Measurements from ENCODE around the gene FHL2. TPM values are rescaled to one million over a fixed set of nuclear protein-coding genes. Genes with fewer than 3 reads are reported as not detected.
A peak's percentile ranks its signal among the peaks of the same experiment; 100 is the strongest.

Gene FHL2
- under 1 TPM; 0.23 to 0.33 TPM for total RNA-seq
- polyA plus RNA-seq = under 1 TPM in 1 of 2 donors, not detected in 1; 0.87 TPM

GRCh38 chr2:105398336-105399206 lies at the start of gene FHL2:
Gene FHL2, minus strand, starts transcription at chr2:105399051. Its CDS starts 12,535 bp downstream, at chr2:105386516.
- H3K9me3 ChIP-seq (ENCODE audit: control insufficient read depth in 1 of 2, low read length in 2 of 2) = no peaks in the 10 kb centered on the region
- peaks cover 3% of the 10 kb centered on the region for H3K27me3 ChIP-seq (ENCODE audit: insufficient read depth, low read length)
- no peak within 1 kb of the TSS for H3K27ac ChIP-seq (ENCODE audit: low read depth, low read length)
- no peaks in the 10 kb centered on the region for H3K9me3 Mint-ChIP-seq
- H3K36me3 Mint-ChIP-seq = no peaks in the 10 kb centered on the region
- peak within 1 kb of the TSS in 3 of 7 donors; percentile 58 to 70 (median 64) for H3K27ac Mint-ChIP-seq
- peaks cover 13% of the 10 kb centered on the region for H3K4me1 ChIP-seq (ENCODE audit: insufficient read depth, low read length)
- peaks cover 0 to 10% (median 5%) of the 10 kb centered on the region in 4 donors for H3K4me1 Mint-ChIP-seq
- peaks cover 18 to 30% of the 10 kb centered on the region in 2 donors for H3K27me3 Mint-ChIP-seq
- DNase-seq = peak; percentile 62 to 70 (median 64)
- H3K36me3 ChIP-seq (ENCODE audit: insufficient read depth, low read length) = no peaks in the 10 kb centered on the region
- H3K4me3 ChIP-seq (ENCODE audit: low read length in 2 of 2) = peak within 1 kb of the TSS; percentile 57 to 64
- peak within 1 kb of the TSS; percentile 78 to 93 (median 86) for H3K4me3 Mint-ChIP-seq
- ChIA-PET POLR2A (ENCODE audit: partially characterized antibody) (interaction anchor here (0.7 kb wide), 1 partner anchor 34 kb away, joined by 3 read pairs; no protein-coding TSS in a partner anchor), CTCF (ENCODE audit: partially characterized antibody) (interaction anchor here (0.9 to 1.0 kb wide), 2 partner anchors 8 to 9 kb away, joined by 3 to 4 read pairs; no protein-coding TSS in a partner anchor)
- intact Hi-C loops (cut with micrococcal nuclease) = no loop called here

- no peak for DNase-seq
- intact Hi-C loops (cut with micrococcal nuclease) = no loop called here
- Histone ChIP-seq H3K27me3 (ENCODE audit: insufficient read depth, low read length) (peaks cover 7% of the 10 kb centered on the region), H3K9me3 (ENCODE audit: control insufficient read depth in 1 of 2, low read length in 2 of 2) (no peaks in the 10 kb centered on the region), H3K27ac (ENCODE audit: low read depth, low read length) (no peak overlapping the region), H3K36me3 (ENCODE audit: insufficient read depth, low read length) (no peaks in the 10 kb centered on the region), H3K4me3 (ENCODE audit: low read length in 2 of 2) (no peak overlapping the region), H3K4me1 (ENCODE audit: insufficient read depth, low read length) (no peaks in the 10 kb centered on the region)
- Mint-ChIP-seq H3K36me3 (no peaks in the 10 kb centered on the region), H3K27me3 (peaks cover 14 to 32% of the 10 kb centered on the region in 2 donors), H3K4me1 (no peaks in the 10 kb centered on the region), H3K4me3 (no peak overlapping the region), H3K27ac (no peak overlapping the region), H3K9me3 (peaks cover 0 to 5% (median 0%) of the 10 kb centered on the region in 8 donors)
- POLR2A ChIA-PET (ENCODE audit: partially characterized antibody) = no interaction called here
- CTCF ChIA-PET (ENCODE audit: partially characterized antibody) = no interaction called here
These were observed 48.6 kb upstream of the FHL2 start for GRCh38 chr2:105447476-105447875.

- Mint-ChIP-seq H3K36me3 (no peaks in the 10 kb centered on the region), H3K4me3 (no peak overlapping the region), H3K27ac (no peak overlapping the region), H3K4me1 (no peaks in the 10 kb centered on the region), H3K27me3 (peaks cover 14 to 35% of the 10 kb centered on the region in 2 donors), H3K9me3 (peaks cover 0 to 5% (median 0%) of the 10 kb centered on the region in 8 donors)
- Histone ChIP-seq H3K36me3 (ENCODE audit: insufficient read depth, low read length) (no peaks in the 10 kb centered on the region), H3K27ac (ENCODE audit: low read depth, low read length) (no peak overlapping the region), H3K27me3 (ENCODE audit: insufficient read depth, low read length) (peaks cover 7% of the 10 kb centered on the region), H3K4me3 (ENCODE audit: low read length in 2 of 2) (no peak overlapping the region), H3K4me1 (ENCODE audit: insufficient read depth, low read length) (no peaks in the 10 kb centered on the region), H3K9me3 (ENCODE audit: control insufficient read depth in 1 of 2, low read length in 2 of 2) (no peaks in the 10 kb centered on the region)
- CTCF ChIA-PET (ENCODE audit: partially characterized antibody) = no interaction called here
- POLR2A ChIA-PET (ENCODE audit: partially characterized antibody) = no interaction called here
- intact Hi-C loops (cut with micrococcal nuclease) = no loop called here
- DNase-seq = no peak
These were observed 47.6 kb upstream of the FHL2 start for GRCh38 chr2:105446501-105446900.

- intact Hi-C loops (cut with micrococcal nuclease) = no loop called here
- Mint-ChIP-seq H3K36me3 (no peaks in the 10 kb centered on the region), H3K4me1 (no peaks in the 10 kb centered on the region), H3K9me3 (peaks cover 0 to 5% (median 0%) of the 10 kb centered on the region in 8 donors), H3K27me3 (peaks cover 14 to 35% of the 10 kb centered on the region in 2 donors), H3K27ac (no peak overlapping the region), H3K4me3 (no peak overlapping the region)
- no peak for DNase-seq
- Histone ChIP-seq H3K27ac (ENCODE audit: low read depth, low read length) (no peak overlapping the region), H3K4me3 (ENCODE audit: low read length in 2 of 2) (no peak overlapping the region), H3K4me1 (ENCODE audit: insufficient read depth, low read length) (no peaks in the 10 kb centered on the region), H3K36me3 (ENCODE audit: insufficient read depth, low read length) (no peaks in the 10 kb centered on the region), H3K9me3 (ENCODE audit: control insufficient read depth in 1 of 2, low read length in 2 of 2) (no peaks in the 10 kb centered on the region), H3K27me3 (ENCODE audit: insufficient read depth, low read length) (peaks cover 7% of the 10 kb centered on the region)
- CTCF ChIA-PET (ENCODE audit: partially characterized antibody) = no interaction called here
- POLR2A ChIA-PET (ENCODE audit: partially characterized antibody) = no interaction called here
These were observed 47.1 kb upstream of the FHL2 start for GRCh38 chr2:105445976-105446375.

- intact Hi-C loops (cut with micrococcal nuclease) = no loop called here
- H3K9me3 ChIP-seq (ENCODE audit: control insufficient read depth in 1 of 2, low read length in 2 of 2) = no peaks in the 10 kb centered on the region
- no peaks in the 10 kb centered on the region for H3K4me1 ChIP-seq (ENCODE audit: insufficient read depth, low read length)
- ChIA-PET CTCF (ENCODE audit: partially characterized antibody) (no interaction called here), POLR2A (ENCODE audit: partially characterized antibody) (no interaction called here)
- peaks cover 7% of the 10 kb centered on the region for H3K27me3 ChIP-seq (ENCODE audit: insufficient read depth, low read length)
- no peak for DNase-seq
- Mint-ChIP-seq H3K4me3 (no peak overlapping the region), H3K9me3 (peaks cover 0 to 5% (median 0%) of the 10 kb centered on the region in 8 donors), H3K36me3 (no peaks in the 10 kb centered on the region), H3K4me1 (no peaks in the 10 kb centered on the region), H3K27me3 (peaks cover 14 to 35% of the 10 kb centered on the region in 2 donors), H3K27ac (no peak overlapping the region)
- H3K4me3 ChIP-seq (ENCODE audit: low read length in 2 of 2) = no peak overlapping the region
- H3K27ac ChIP-seq (ENCODE audit: low read depth, low read length) = no peak overlapping the region
- H3K36me3 ChIP-seq (ENCODE audit: insufficient read depth, low read length) = no peaks in the 10 kb centered on the region
These were observed 46.6 kb upstream of the FHL2 start for GRCh38 chr2:105445498-105445897.

- intact Hi-C loops (cut with micrococcal nuclease) = no loop called here
- POLR2A ChIA-PET (ENCODE audit: partially characterized antibody) = no interaction called here
- Mint-ChIP-seq H3K27me3 (peaks cover 17 to 25% of the 10 kb centered on the region in 2 donors), H3K27ac (no peak overlapping the region), H3K4me3 (no peak overlapping the region), H3K9me3 (peaks cover 0 to 5% (median 0%) of the 10 kb centered on the region in 8 donors), H3K4me1 (no peaks in the 10 kb centered on the region), H3K36me3 (no peaks in the 10 kb centered on the region)
- H3K27ac ChIP-seq (ENCODE audit: low read depth, low read length) = no peak overlapping the region
- H3K9me3 ChIP-seq (ENCODE audit: control insufficient read depth in 1 of 2, low read length in 2 of 2) = no peaks in the 10 kb centered on the region
- no peak for DNase-seq
- CTCF ChIA-PET (ENCODE audit: partially characterized antibody) = no interaction called here
- no peak overlapping the region for H3K4me3 ChIP-seq (ENCODE audit: low read length in 2 of 2)
- H3K27me3 ChIP-seq (ENCODE audit: insufficient read depth, low read length) = peaks cover 1% of the 10 kb centered on the region
- H3K36me3 ChIP-seq (ENCODE audit: insufficient read depth, low read length) = no peaks in the 10 kb centered on the region
- H3K4me1 ChIP-seq (ENCODE audit: insufficient read depth, low read length) = no peaks in the 10 kb centered on the region
These were observed 45.1 kb upstream of the FHL2 start for GRCh38 chr2:105443617-105444598.

GRCh38 chr2:105442721-105443120 lies 43.9 kb upstream of the FHL2 start:
- DNase-seq = no peak
- H3K27ac ChIP-seq (ENCODE audit: low read depth, low read length) = no peak overlapping the region
- no peaks in the 10 kb centered on the region for H3K27me3 ChIP-seq (ENCODE audit: insufficient read depth, low read length)
- POLR2A ChIA-PET (ENCODE audit: partially characterized antibody) = no interaction called here
- intact Hi-C loops (cut with micrococcal nuclease) = no loop called here
- H3K36me3 ChIP-seq (ENCODE audit: insufficient read depth, low read length) = no peaks in the 10 kb centered on the region
- CTCF ChIA-PET (ENCODE audit: partially characterized antibody) = no interaction called here
- Mint-ChIP-seq H3K4me3 (no peak overlapping the region), H3K4me1 (no peaks in the 10 kb centered on the region), H3K27ac (no peak overlapping the region), H3K27me3 (peaks cover 9 to 19% of the 10 kb centered on the region in 2 donors), H3K9me3 (no peaks in the 10 kb centered on the region), H3K36me3 (no peaks in the 10 kb centered on the region)
- H3K4me1 ChIP-seq (ENCODE audit: insufficient read depth, low read length) = no peaks in the 10 kb centered on the region
- no peak overlapping the region for H3K4me3 ChIP-seq (ENCODE audit: low read length in 2 of 2)
- H3K9me3 ChIP-seq (ENCODE audit: control insufficient read depth in 1 of 2, low read length in 2 of 2) = no peaks in the 10 kb centered on the region
